Measurements from ENCODE around the gene ZSCAN10. TPM values are rescaled to one million over a fixed set of nuclear protein-coding genes. Genes with fewer than 3 reads are reported as not detected.

ZSCAN10 gene
- polyA plus RNA-seq, 1 experiment: not detected

DNA sequence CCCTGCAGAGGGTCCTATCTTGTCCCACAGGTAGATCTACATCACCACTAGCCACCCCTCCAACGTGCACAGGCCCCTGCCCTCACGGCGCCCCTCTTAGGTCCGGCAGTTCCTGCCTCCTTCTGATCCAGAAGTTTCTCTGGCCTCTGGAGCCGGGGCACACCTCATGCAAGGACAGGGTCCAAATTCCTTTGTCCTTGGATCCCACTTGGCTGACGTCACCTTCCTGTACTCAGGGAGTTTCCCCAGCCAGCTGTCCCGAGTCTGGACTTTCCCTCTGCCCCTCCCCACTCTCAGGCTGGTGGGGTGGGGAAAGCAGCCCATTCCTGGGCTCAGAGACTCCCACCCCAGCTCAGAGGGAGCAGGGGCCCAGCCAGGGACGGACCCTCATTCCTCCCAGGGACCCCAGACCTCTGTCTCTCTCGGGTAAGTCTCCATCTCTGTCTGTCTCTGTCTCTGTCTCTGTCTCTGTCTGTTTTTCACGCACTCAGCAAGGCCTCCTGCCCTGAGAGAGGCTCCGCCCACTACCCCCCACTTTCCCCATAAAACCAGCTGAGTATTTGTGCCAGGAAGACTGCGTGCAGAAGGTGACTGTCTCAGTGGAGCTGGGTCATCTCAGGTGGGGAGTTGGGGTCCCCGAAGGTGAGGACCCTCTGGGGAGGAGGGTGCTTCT, 33.9 kb downstream of the ZSCAN10 start, which contains the start of gene IL32:
Gene IL32, plus strand, starts transcription at position 572 of the 673 bp plus-strand sequence. CDS start 172 bp downstream, outside the sequence.
- DNase-seq (ENCODE audit: low read depth): peak; percentile 9
- Histone ChIP-seq H3K27me3 (ENCODE audit: control insufficient read depth, insufficient read depth, low read length) (no peaks in the 10 kb centered on the region), H3K4me3 (ENCODE audit: low read depth, low read length) (no peak within 1 kb of the TSS), H3K36me3 (ENCODE audit: control insufficient read depth, insufficient read depth, low read length) (no peaks in the 10 kb centered on the region)
- TF ChIP-seq, protein P1, sequence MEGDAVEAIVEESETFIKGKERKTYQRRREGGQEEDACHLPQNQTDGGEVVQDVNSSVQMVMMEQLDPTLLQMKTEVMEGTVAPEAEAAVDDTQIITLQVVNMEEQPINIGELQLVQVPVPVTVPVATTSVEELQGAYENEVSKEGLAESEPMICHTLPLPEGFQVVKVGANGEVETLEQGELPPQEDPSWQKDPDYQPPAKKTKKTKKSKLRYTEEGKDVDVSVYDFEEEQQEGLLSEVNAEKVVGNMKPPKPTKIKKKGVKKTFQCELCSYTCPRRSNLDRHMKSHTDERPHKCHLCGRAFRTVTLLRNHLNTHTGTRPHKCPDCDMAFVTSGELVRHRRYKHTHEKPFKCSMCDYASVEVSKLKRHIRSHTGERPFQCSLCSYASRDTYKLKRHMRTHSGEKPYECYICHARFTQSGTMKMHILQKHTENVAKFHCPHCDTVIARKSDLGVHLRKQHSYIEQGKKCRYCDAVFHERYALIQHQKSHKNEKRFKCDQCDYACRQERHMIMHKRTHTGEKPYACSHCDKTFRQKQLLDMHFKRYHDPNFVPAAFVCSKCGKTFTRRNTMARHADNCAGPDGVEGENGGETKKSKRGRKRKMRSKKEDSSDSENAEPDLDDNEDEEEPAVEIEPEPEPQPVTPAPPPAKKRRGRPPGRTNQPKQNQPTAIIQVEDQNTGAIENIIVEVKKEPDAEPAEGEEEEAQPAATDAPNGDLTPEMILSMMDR (IDR thresholded peaks at IDR 0.05; ENCODE audit: insufficient read depth, low read depth, low read length): no peak
- ChIA-PET CTCF (interaction anchor here (3.0 kb wide), 1 partner anchor 65 kb away, joined by 12 read pairs; no protein-coding TSS in a partner anchor), POLR2A (no interaction called here)

DNA sequence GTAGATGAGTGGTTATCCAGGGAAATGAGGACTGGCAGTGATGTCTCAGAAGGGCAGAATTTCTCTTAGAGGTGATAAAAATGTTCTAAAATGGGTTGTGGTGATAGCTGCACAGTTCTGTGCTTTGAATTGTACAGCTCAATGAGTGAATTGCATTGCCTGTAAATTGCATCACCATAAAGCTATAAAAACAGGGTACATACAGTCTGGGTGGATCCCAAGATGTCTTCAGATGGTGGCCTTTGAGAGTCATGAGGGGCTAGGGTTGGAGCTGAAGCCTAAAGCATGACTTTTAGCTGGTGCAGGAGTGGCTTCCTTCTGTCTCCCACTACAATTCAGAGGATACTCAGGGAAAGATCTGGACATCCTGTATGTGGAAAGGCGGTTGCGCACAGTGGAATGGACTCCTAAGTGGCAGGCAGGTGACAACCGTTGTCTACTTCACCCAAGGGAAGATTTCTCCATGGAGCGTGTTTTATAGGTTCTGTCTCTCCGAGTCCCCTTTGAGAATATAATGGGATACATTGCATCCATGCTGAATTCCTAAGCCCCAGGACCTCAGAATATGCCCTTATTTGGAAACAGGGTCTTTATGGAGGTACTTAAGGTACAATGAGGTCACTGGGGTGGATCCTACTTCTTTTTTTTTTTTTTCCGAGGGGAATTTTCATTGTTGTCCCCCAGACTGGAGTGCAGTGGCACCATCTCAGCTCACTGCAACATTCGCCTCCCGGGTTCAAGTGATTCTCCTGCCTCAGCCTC, 35.3 kb downstream of the ZSCAN10 start:
- no peaks in the 10 kb centered on the region for H3K36me3 ChIP-seq (ENCODE audit: control insufficient read depth, insufficient read depth, low read length)
- TF ChIP-seq, protein P1 (IDR thresholded peaks at IDR 0.05; ENCODE audit: insufficient read depth, low read depth, low read length): no peak
- no peak for DNase-seq (ENCODE audit: low read depth)
- H3K4me3 ChIP-seq (ENCODE audit: low read depth, low read length): no peak overlapping the region
- ChIA-PET POLR2A (no interaction called here), CTCF (interaction anchor here (1.0 to 3.0 kb wide), 2 partner anchors 65 to 66 kb away, joined by 4 to 12 read pairs; no protein-coding TSS in a partner anchor)
- no peaks in the 10 kb centered on the region for H3K27me3 ChIP-seq (ENCODE audit: control insufficient read depth, insufficient read depth, low read length)

GRCh38 chr16:3062553-3062952, 36.5 kb downstream of the ZSCAN10 start:
- CTCF ChIA-PET: interaction anchor here (3.0 kb wide), 1 partner anchor 67 kb away, joined by 12 read pairs; no protein-coding TSS in a partner anchor
- POLR2A ChIA-PET: no interaction called here
- DNase-seq (ENCODE audit: low read depth): no peak
- H3K27me3 ChIP-seq (ENCODE audit: control insufficient read depth, insufficient read depth, low read length): no peaks in the 10 kb centered on the region
- H3K4me3 ChIP-seq (ENCODE audit: low read depth, low read length): no peak overlapping the region
- TF ChIP-seq, protein P1 (IDR thresholded peaks at IDR 0.05; ENCODE audit: insufficient read depth, low read depth, low read length): no peak
- no peaks in the 10 kb centered on the region for H3K36me3 ChIP-seq (ENCODE audit: control insufficient read depth, insufficient read depth, low read length)

GRCh38 chr16:3060339-3061127, 38.6 kb downstream of the ZSCAN10 start:
- Histone ChIP-seq H3K4me3 (ENCODE audit: low read depth, low read length) (no peak overlapping the region), H3K36me3 (ENCODE audit: control insufficient read depth, insufficient read depth, low read length) (no peaks in the 10 kb centered on the region), H3K27me3 (ENCODE audit: control insufficient read depth, insufficient read depth, low read length) (no peaks in the 10 kb centered on the region)
- ChIA-PET CTCF (interaction anchor here (1.1 to 3.1 kb wide), 10 partner anchors 11 to 109 kb away, joined by 3 to 56 read pairs (median 8); no protein-coding TSS in a partner anchor), POLR2A (no interaction called here)
- TF ChIP-seq, protein P1 (IDR thresholded peaks at IDR 0.05; ENCODE audit: insufficient read depth, low read depth, low read length): no peak
- DNase-seq (ENCODE audit: low read depth): no peak

All from BJ (cell line).